Neural cell (in vitro differentiated cells): Measurements from ENCODE around the gene CRYZL1.

Source experiments
- EP300 ChIP-seq: fragments of 450-650 bp; conservative IDR thresholded peaks from 2 replicates; pipeline ENCODE4 v1.6.1; 2014; ENCODE audit warnings: antibody characterized with exemption, mild to moderate bottlenecking, moderate library complexity; ENCODE audit not compliant: poor library complexity, severe bottlenecking
- EZH2 ChIP-seq: fragments of 200-600, 300-800 bp; shearing (Covaris generic), sonication (generic); IDR thresholded peaks from 2 replicates; pipeline ENCODE4 v1.6.1; 2014; ENCODE audit warnings: antibody characterized with exemption, low read length, borderline replicate concordance, mild to moderate bottlenecking; ENCODE audit not compliant: insufficient read depth, poor library complexity, severe bottlenecking
- POLR2AphosphoS5 ChIP-seq: IDR thresholded peaks from 2 replicates; pipeline ENCODE4 v1.6.1; 2012
- TF ChIP-seq, protein P1 (sequence below): fragments of 450-650 bp; IDR thresholded peaks from 2 replicates; pipeline ENCODE4 v1.5.1; 2014; ENCODE audit warnings: antibody characterized with exemption, mild to moderate bottlenecking, moderate library complexity; ENCODE audit not compliant: poor library complexity, severe bottlenecking
- TF ChIP-seq, protein P2 (sequence below): IDR thresholded peaks from 2 replicates; pipeline ENCODE4 v1.6.1; 2012; ENCODE audit warnings: borderline replicate concordance

DNA sequence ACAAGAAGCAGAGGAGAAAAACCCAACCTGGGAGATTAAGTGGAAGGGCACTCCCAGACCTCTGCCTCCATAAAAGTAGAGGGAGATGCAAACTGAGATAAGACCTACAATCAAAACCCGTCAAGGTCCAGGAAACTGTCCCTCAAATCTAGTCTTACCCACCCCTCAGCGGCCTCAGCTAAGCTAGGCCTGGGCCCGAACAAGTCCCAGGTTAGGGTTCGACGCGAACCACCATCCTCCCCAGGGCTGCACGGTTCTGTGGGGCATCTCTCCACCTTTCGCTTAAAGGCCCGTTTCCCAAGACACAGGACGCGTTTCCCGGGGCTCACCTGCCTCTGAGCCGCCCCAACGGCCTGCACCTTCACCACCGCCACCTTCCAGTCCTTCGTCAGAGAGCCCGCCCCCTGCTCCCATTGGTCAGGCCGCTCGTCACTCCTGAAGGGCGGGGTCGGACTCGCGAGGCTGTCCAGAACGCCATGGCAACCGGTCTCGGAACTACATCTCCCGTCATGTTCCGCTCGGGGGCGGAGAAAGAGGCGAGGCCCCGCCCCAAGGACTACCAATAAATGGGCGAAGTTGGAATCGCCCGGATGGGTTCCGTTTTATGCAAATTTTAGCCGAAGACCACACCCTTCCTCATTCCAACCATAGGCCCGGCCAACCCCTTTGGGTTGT, at the start of gene CRYZL1:
- TF ChIP-seq POLR2AphosphoS5 (peak; percentile 97), EP300 (peak; percentile 47), EZH2 (no peak)
- TF ChIP-seq, protein P1, sequence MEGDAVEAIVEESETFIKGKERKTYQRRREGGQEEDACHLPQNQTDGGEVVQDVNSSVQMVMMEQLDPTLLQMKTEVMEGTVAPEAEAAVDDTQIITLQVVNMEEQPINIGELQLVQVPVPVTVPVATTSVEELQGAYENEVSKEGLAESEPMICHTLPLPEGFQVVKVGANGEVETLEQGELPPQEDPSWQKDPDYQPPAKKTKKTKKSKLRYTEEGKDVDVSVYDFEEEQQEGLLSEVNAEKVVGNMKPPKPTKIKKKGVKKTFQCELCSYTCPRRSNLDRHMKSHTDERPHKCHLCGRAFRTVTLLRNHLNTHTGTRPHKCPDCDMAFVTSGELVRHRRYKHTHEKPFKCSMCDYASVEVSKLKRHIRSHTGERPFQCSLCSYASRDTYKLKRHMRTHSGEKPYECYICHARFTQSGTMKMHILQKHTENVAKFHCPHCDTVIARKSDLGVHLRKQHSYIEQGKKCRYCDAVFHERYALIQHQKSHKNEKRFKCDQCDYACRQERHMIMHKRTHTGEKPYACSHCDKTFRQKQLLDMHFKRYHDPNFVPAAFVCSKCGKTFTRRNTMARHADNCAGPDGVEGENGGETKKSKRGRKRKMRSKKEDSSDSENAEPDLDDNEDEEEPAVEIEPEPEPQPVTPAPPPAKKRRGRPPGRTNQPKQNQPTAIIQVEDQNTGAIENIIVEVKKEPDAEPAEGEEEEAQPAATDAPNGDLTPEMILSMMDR: no peak
- TF ChIP-seq, protein P2, sequence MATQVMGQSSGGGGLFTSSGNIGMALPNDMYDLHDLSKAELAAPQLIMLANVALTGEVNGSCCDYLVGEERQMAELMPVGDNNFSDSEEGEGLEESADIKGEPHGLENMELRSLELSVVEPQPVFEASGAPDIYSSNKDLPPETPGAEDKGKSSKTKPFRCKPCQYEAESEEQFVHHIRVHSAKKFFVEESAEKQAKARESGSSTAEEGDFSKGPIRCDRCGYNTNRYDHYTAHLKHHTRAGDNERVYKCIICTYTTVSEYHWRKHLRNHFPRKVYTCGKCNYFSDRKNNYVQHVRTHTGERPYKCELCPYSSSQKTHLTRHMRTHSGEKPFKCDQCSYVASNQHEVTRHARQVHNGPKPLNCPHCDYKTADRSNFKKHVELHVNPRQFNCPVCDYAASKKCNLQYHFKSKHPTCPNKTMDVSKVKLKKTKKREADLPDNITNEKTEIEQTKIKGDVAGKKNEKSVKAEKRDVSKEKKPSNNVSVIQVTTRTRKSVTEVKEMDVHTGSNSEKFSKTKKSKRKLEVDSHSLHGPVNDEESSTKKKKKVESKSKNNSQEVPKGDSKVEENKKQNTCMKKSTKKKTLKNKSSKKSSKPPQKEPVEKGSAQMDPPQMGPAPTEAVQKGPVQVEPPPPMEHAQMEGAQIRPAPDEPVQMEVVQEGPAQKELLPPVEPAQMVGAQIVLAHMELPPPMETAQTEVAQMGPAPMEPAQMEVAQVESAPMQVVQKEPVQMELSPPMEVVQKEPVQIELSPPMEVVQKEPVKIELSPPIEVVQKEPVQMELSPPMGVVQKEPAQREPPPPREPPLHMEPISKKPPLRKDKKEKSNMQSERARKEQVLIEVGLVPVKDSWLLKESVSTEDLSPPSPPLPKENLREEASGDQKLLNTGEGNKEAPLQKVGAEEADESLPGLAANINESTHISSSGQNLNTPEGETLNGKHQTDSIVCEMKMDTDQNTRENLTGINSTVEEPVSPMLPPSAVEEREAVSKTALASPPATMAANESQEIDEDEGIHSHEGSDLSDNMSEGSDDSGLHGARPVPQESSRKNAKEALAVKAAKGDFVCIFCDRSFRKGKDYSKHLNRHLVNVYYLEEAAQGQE: peak; percentile 59
